Activated CD4-positive, alpha-beta T cell treated with anti-CD3 and anti-CD28 coated beads for 36 hours (primary cell): ENCODE measurements around the gene HELT. TPM values are rescaled to one million over a fixed set of nuclear protein-coding genes. Genes with fewer than 3 reads are reported as not detected.
"Not testable (repeated sequence)": the region's sequence is repeated elsewhere in the genome, so short reads cannot be mapped to it uniquely, and the experiment has no call there.

Experiments used
- ATAC-seq: fragments of 200-7000 bp; cut with Tn5 transposase; one replicate; pipeline ENCODE4 v1.10.0; 2021; ENCODE audit warnings: mild to moderate bottlenecking, moderate library complexity
- CTCF ChIA-PET: fragments of 350-600 bp; sonication (Branson Sonifier 250); formaldehyde crosslinking; loops from one replicate; lab custom pipeline; 2021; ENCODE audit warnings: antibody characterized with exemption; lab: Charles Lee
- POLR2A ChIA-PET: fragments of 350-600 bp; sonication (Branson Sonifier 250); formaldehyde crosslinking; loops from one replicate; lab custom pipeline; 2021; ENCODE audit warnings: antibody characterized with exemption, inconsistent platforms; lab: Charles Lee
- DNase-seq: peaks from one replicate; pipeline ENCODE4 v3.0.0-alpha.2; 2020
- H3K27ac Mint-ChIP-seq: one replicate; pipeline ENCODE4 v1.8.0; 2021; ENCODE audit warnings: mixed read lengths
- H3K27me3 Mint-ChIP-seq: one replicate; pipeline ENCODE4 v1.8.0; 2021; ENCODE audit warnings: mixed read lengths
- H3K36me3 Mint-ChIP-seq: one replicate; pipeline ENCODE4 v1.8.0; 2021; ENCODE audit warnings: low read depth, mixed read lengths
- H3K4me1 Mint-ChIP-seq: one replicate; pipeline ENCODE4 v1.8.0; 2021; ENCODE audit warnings: mixed read lengths
- H3K4me3 Mint-ChIP-seq: one replicate; pipeline ENCODE4 v1.8.0; 2021; ENCODE audit warnings: mild to moderate bottlenecking, moderate library complexity, mixed read lengths
- H3K9me3 Mint-ChIP-seq: one replicate; pipeline ENCODE4 v1.8.0; 2021; ENCODE audit warnings: low read depth, mixed read lengths
- intact Hi-C, 2 experiments: fragments of 100-400 bp; cut with DNase I in 1 of 2; cut with micrococcal nuclease in 1 of 2; formaldehyde crosslinking; loops; one replicate each; pipeline versions ENCODE4 v1.14.2 to v1.15.1; 2022 to 2024; cut with DNase I, micrococcal nuclease
- total RNA-seq, 2 experiments: library from RNA; stranded (reverse); gene quantifications; one replicate each; pipeline ENCODE4 v1.2.3, GENCODE V29; 2021

Gene HELT
- total RNA-seq, 2 experiments from 2014 or later = not detected

DNA sequence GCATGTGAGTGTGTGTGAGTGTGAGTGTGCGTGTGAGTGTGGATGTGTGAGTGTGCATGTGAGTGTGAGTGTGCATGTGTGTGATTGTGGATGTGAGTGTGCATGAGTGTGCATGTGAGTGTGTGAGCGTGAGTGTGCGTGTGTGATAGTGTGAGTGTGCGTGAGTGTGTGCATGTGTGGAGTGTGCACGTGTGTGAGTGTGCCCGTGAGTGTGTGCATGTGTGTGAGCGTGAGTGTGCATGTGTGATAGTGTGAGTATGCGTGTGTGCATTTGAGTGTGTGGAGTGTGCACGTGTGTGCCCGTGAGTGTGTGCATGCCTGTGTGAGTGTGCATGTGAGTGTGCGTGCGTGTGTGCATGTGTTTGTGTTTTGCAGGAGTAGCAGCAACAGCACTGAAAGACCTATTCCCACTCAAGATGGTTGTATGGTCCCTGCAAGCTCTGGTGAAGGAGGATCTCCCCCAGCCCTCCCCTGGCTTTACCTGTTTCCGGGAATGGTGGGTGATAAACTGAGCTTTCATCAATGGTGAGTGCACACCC, 30.7 kb upstream of the HELT start:
- CTCF ChIA-PET = interaction anchor here (0.8 kb wide), 1 partner anchor 9 kb away, joined by 4 read pairs; no protein-coding TSS in a partner anchor
- intact Hi-C loops = no loop called here

DNA sequence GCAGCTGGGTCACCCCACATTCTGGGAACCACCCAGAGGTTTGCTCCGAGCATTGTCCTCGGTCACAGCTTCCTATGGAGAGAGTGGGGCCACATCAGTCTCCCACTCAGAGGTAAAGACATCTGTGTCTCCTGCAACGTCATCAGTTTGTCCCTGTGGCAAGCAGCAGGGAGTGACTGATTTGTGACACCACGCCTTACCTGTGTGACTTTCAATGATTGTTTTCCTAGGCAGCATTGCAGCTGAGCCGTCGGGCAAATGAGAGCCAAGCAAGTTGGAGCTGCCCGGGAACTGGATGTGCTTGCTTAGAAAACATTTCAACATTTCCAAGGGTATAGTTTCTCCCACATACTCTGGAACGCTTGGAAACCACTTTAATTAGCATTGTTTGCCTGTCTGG, 29.7 kb upstream of the HELT start:
- no peaks in the 10 kb centered on the region for H3K36me3 Mint-ChIP-seq
- H3K4me3 Mint-ChIP-seq = no peak overlapping the region
- H3K27me3 Mint-ChIP-seq = peaks cover 3% of the 10 kb centered on the region
- H3K4me1 Mint-ChIP-seq = no peaks in the 10 kb centered on the region
- CTCF ChIA-PET = interaction anchor here (0.8 to 1.4 kb wide), 3 partner anchors 10 to 243 kb away, joined by 3 to 4 read pairs (median 3); no protein-coding TSS in a partner anchor
- H3K9me3 Mint-ChIP-seq = no peaks in the 10 kb centered on the region
- H3K27ac Mint-ChIP-seq = no peak overlapping the region
- DNase-seq (no peak), ATAC-seq (no peak)
- intact Hi-C loops = no loop called here
- POLR2A ChIA-PET = no interaction called here

More for the DNA sequence above, 30.7 kb upstream of the HELT start:
- no peaks in the 10 kb centered on the region for H3K4me1 Mint-ChIP-seq
- no peak overlapping the region for H3K27ac Mint-ChIP-seq
- no peaks in the 10 kb centered on the region for H3K36me3 Mint-ChIP-seq
- H3K27me3 Mint-ChIP-seq = peaks cover under 1% of the 10 kb centered on the region
- no peaks in the 10 kb centered on the region for H3K9me3 Mint-ChIP-seq
- no peak for ATAC-seq
- no peak for DNase-seq
- H3K4me3 Mint-ChIP-seq = no peak overlapping the region
- POLR2A ChIA-PET = no interaction called here

DNA sequence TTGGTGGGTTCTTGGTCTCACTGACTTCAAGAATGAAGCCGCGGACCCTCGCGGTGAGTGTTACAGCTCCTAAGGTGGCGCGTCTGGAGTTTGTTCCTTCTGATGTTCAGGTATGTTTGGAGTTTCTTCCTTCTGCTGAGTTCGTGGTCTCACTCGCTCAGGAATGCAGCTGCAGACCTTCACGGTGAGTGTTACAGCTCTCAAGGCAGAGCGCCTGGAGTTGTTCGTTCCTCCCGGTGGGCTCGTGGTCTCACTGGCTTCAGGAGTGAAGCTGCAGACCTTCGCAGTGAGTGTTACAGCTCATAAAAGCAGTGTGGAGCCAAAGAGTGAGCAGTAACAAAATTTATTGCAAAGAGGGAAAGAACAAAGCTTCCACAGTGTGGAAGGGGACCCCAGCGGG, 29.0 kb upstream of the HELT start:
- POLR2A ChIA-PET, H3K36me3 Mint-ChIP-seq, H3K27me3 Mint-ChIP-seq, H3K27ac Mint-ChIP-seq, ATAC-seq, intact Hi-C loops, H3K4me3 Mint-ChIP-seq, H3K9me3 Mint-ChIP-seq, DNase-seq, H3K4me1 Mint-ChIP-seq: not testable (repeated sequence)
- CTCF ChIA-PET = interaction anchor here (1.1 to 1.4 kb wide), 2 partner anchors 17 to 244 kb away, joined by 3 read pairs; no protein-coding TSS in a partner anchor

DNA sequence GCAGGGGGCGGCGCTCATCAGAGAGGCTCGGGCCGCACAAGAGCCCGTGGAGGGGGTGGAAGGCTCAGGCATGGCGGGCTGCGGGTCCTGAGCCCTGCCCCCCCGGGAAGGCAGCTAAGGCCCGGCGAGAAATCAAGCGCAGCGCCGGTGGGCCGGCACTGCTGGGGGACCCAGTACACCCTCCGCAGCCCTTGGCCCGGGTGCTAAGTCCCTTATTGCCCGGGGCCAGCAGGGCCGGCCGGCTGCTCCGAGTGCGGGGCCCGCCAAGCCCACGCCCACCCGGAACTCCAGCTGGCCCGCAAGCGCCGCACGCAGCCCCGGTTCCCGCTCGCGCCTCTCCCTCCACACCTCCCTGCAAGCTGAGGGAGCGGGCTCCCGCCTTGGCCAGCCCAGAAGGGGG, 28.2 kb upstream of the HELT start:
- DNase-seq, H3K9me3 Mint-ChIP-seq, H3K4me1 Mint-ChIP-seq, POLR2A ChIA-PET, intact Hi-C loops, H3K36me3 Mint-ChIP-seq, ATAC-seq, H3K27me3 Mint-ChIP-seq, H3K4me3 Mint-ChIP-seq, H3K27ac Mint-ChIP-seq, CTCF ChIA-PET: not testable (repeated sequence)

DNA sequence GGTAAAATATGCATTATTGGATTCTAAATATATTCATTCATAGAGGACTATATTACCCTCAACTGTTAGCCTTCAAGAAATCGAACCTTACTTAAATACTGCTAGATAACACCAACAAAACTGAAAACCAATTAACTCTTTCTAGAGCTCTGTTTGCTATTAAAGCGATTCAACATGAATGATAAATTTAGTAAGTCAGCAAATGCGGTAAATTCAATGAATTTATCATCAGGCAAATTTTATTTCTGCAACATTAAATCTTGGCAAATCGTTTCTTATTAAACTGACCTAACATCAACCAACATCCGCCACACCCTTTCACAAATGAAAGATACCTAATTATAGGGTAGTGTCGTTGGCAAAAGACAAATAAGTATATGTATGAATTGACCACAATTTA, 26.4 kb upstream of the HELT start:
- no peak for ATAC-seq
- H3K4me1 Mint-ChIP-seq = no peaks in the 10 kb centered on the region
- intact Hi-C loops = no loop called here
- CTCF ChIA-PET = no interaction called here
- no peak for DNase-seq
- no peaks in the 10 kb centered on the region for H3K9me3 Mint-ChIP-seq
- no peaks in the 10 kb centered on the region for H3K36me3 Mint-ChIP-seq
- H3K4me3 Mint-ChIP-seq = no peak overlapping the region
- peaks cover 3% of the 10 kb centered on the region for H3K27me3 Mint-ChIP-seq
- POLR2A ChIA-PET = no interaction called here
- H3K27ac Mint-ChIP-seq = no peak overlapping the region

DNA sequence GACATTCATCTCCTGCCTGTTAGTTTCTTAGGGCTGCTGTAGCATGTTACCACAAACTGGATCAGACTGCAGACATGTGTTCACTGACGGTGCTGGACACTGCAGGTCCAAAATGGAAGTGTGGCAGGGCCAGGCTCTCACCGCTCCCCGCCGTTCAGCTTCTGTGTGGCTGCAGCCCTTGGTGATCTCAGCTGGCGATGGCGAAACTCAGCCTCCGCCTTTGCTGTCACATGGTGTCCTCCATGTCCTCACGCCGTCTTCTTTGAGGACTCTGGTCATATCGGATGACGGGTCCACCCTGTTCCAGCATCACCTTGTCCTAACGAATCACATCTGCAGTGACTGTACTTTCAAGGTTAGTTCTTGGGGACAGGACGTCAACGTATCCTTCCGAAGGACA, 25.9 kb upstream of the HELT start:
- intact Hi-C loops = no loop called here
- Mint-ChIP-seq H3K36me3 (no peaks in the 10 kb centered on the region), H3K9me3 (no peaks in the 10 kb centered on the region), H3K27ac (no peak overlapping the region), H3K27me3 (peaks cover 3% of the 10 kb centered on the region), H3K4me3 (no peak overlapping the region), H3K4me1 (no peaks in the 10 kb centered on the region)
- CTCF ChIA-PET = no interaction called here
- DNase-seq = no peak
- POLR2A ChIA-PET = no interaction called here
- ATAC-seq = no peak

DNA sequence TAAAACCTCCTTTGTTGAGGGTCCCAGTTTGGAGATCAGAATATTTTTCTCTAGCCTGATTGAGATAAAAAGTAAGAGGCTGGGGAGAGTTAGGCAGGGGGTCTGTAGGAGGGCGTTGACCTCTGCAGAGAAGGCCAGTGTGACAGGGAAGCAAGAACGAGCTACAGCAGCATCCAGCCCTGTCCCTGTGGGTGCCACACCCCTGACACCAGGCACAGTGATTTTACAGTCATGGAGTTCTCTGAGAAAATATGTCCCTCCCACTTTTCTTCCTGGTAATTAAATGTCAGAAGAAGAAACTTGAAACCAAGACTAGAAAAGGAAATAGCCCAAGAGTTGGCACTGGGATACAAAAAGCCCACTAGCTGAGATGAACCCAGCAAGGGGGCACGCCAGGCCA, 25.0 kb upstream of the HELT start:
- no peak overlapping the region for H3K27ac Mint-ChIP-seq
- ChIA-PET POLR2A (no interaction called here), CTCF (no interaction called here)
- no peaks in the 10 kb centered on the region for H3K4me1 Mint-ChIP-seq
- ATAC-seq (no peak), DNase-seq (no peak)
- no peaks in the 10 kb centered on the region for H3K36me3 Mint-ChIP-seq
- H3K9me3 Mint-ChIP-seq = no peaks in the 10 kb centered on the region
- no peak overlapping the region for H3K4me3 Mint-ChIP-seq
- intact Hi-C loops = no loop called here
- H3K27me3 Mint-ChIP-seq = peaks cover 3% of the 10 kb centered on the region

DNA sequence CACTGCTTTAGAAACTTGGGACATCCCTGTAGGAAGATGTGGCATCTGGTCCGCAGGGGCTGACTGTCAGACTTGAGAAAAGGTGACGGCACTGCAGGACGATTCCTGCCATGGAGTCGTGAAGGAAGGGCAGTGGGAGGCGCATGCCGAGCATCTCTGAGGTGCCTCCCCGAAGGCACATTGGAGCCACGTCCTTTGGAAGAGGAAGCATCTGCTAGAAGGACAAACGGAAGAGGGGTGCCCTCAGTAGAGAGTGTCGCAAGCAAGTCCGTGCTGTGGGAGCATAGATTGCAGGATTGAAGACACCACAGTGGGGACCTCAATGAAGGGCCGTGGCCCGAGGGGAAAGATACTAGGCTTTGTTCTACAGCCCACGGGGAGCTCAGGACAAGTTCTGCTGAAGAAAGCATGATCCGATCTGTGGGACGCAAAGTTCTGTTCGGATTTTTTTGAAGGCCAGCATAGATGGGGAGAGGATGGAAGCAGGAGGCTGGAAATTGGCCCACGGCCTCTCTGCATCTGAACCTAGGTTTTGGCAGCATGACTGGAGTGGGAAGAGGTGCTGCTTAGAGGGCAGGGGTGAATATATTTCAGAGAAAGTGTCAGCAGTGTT, 24.2 kb upstream of the HELT start:
- POLR2A ChIA-PET = no interaction called here

DNA sequence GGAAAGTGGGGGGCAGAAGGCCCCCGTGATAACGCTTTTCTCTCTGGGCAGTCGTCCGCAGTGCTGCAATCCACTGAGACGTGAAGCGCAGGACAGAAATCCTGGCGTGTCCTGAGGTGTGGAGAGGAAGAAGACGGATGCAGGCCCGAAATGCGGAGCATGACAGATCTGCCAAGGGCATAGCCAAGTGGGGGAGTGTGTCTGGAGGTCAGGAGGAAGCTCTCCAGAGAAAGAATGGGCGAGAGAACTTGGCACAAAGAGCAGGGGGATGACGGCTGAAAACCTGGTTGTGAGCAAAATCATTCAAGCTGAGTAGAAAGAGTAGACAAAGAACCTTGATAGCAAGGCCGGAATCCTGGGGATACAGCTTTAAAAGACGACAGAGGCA, 23.7 kb upstream of the HELT start:
- no peak overlapping the region for H3K4me3 Mint-ChIP-seq
- H3K27ac Mint-ChIP-seq = no peak overlapping the region
- POLR2A ChIA-PET = no interaction called here
- intact Hi-C loops = no loop called here
- H3K36me3 Mint-ChIP-seq = no peaks in the 10 kb centered on the region
- no peaks in the 10 kb centered on the region for H3K4me1 Mint-ChIP-seq
- CTCF ChIA-PET = no interaction called here
- ATAC-seq (no peak), DNase-seq (no peak)
- H3K9me3 Mint-ChIP-seq = no peaks in the 10 kb centered on the region
- peaks cover 3% of the 10 kb centered on the region for H3K27me3 Mint-ChIP-seq

More for the DNA sequence above, 24.2 kb upstream of the HELT start:
- CTCF ChIA-PET = no interaction called here
- peaks cover 3% of the 10 kb centered on the region for H3K27me3 Mint-ChIP-seq
- ATAC-seq (no peak), DNase-seq (no peak)
- no peaks in the 10 kb centered on the region for H3K36me3 Mint-ChIP-seq
- H3K4me3 Mint-ChIP-seq = no peak overlapping the region
- H3K27ac Mint-ChIP-seq = no peak overlapping the region
- H3K9me3 Mint-ChIP-seq = no peaks in the 10 kb centered on the region
- intact Hi-C loops = no loop called here
- no peaks in the 10 kb centered on the region for H3K4me1 Mint-ChIP-seq

DNA sequence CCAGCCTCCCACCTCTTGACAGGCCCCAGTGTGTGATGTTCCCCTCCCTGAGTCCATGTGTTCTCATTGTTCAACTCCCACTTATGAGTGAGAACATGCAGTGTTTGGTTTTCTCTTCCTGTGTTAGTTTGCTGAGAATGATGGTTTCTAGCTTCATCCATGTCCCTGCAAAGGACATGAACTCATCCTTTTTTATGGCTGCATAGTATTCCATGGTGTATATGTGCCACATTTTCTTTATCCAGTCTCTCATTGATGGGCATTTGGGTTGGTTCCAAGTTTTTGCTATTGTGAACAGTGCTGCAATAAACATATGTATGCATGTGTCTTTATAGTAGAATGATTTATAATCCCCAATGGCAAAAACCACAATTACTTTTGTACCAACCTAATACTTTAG, 20.6 kb upstream of the HELT start:
- ATAC-seq, H3K36me3 Mint-ChIP-seq, POLR2A ChIA-PET, DNase-seq, H3K4me1 Mint-ChIP-seq, H3K27ac Mint-ChIP-seq, H3K9me3 Mint-ChIP-seq, H3K27me3 Mint-ChIP-seq, H3K4me3 Mint-ChIP-seq, CTCF ChIA-PET, intact Hi-C loops: not testable (repeated sequence)

DNA sequence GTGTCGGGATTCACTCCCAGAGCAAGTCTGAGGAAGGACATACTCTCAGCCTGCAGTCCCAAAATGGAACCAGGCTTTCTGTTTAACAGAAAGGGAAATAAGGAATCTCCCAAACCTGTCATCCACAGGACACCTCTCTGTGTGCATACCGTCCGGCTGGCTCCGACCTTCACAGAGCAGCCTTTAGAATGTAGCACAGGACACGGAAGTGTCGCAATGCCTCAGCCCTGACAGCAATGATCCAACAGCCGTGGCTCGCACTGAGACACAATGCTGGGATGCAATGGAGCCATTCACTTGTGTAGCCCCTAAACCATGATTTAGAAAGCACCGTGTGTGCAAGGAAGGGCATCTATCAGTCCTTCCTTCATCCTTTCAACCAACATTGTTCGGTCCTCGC, 15.5 kb upstream of the HELT start:
- intact Hi-C loops = loop anchor here (5.0 to 10.0 kb wide), 2 partner anchors 255 to 592 kb away; no protein-coding TSS in a partner anchor
- Mint-ChIP-seq H3K36me3 (no peaks in the 10 kb centered on the region), H3K27me3 (peaks cover 19% of the 10 kb centered on the region), H3K9me3 (no peaks in the 10 kb centered on the region), H3K4me3 (no peak overlapping the region), H3K27ac (no peak overlapping the region), H3K4me1 (peaks cover 4% of the 10 kb centered on the region)
- ATAC-seq = no peak
- ChIA-PET POLR2A (no interaction called here), CTCF (interaction anchor here (0.6 kb wide), 1 partner anchor 16 kb away, joined by 3 read pairs; no protein-coding TSS in a partner anchor)
- no peak for DNase-seq
